Bronchus fibroblast of lung (primary cell): Measurements from ENCODE around the gene CLCC1. TPM values are rescaled to one million over a fixed set of nuclear protein-coding genes. Genes with fewer than 3 reads are reported as not detected.

ENCODE experiments used
- total RNA-seq: library from RNA; depleted of rRNA; stranded (reverse); fragments of >200 nt; gene quantifications from 2 replicates; pipeline ENCODE4 v1.2.3, GENCODE V29; 2015

Gene CLCC1, protein sequence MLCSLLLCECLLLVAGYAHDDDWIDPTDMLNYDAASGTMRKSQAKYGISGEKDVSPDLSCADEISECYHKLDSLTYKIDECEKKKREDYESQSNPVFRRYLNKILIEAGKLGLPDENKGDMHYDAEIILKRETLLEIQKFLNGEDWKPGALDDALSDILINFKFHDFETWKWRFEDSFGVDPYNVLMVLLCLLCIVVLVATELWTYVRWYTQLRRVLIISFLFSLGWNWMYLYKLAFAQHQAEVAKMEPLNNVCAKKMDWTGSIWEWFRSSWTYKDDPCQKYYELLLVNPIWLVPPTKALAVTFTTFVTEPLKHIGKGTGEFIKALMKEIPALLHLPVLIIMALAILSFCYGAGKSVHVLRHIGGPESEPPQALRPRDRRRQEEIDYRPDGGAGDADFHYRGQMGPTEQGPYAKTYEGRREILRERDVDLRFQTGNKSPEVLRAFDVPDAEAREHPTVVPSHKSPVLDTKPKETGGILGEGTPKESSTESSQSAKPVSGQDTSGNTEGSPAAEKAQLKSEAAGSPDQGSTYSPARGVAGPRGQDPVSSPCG
- 14.9 and 17.0 TPM in 2 replicates for total RNA-seq

DNA sequence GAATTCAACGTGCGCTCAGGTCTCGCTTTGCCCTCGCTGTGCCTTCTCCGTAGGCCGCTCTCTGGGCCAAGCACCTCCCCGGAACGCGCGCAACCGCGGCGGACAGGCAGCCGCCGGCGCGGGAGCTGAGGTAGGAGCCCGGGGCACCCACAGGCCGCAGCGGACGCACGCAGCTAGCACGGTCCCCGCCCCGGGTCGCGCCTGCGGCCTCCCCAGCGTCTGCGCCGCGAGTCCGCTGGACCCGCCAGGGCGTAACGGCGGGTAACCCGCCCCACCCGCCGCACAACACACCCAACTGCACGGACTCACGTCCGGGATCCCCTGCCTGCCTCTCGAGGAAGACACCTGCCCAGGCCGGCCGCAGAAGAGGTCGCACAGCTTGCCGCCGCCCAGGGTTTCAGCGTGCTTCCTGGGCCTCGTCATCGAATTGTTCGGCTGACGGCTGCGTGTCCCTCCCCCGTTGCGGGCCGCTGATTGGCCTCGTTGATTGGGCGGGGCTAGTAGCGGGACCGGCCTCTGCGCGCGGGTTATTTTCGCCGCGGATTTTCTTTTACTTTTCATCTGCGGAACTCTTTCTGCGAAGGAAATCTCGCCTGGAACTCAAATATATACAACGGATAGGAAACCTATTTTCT lies at the start of gene CLCC1:
TSS of gene CLCC1 (minus strand) at position 433 of the 635 bp plus-strand sequence. CDS start 13,047 bp downstream, outside the sequence.

Other genes starting within 250 kb of the CLCC1 start
- 31.3 and 38.5 TPM in 2 replicates for gene STXBP3, start 216.8 kb downstream of the CLCC1 start, total RNA-seq
- 0.34 TPM in 1 of 2 replicates, not detected in the other for gene AKNAD1, start 106.4 kb downstream of the CLCC1 start, total RNA-seq
- 43.9 and 49.4 TPM in 2 replicates for gene GPSM2, start 86.5 kb downstream of the CLCC1 start, total RNA-seq
- 7.3 and 8.1 TPM in 2 replicates for gene WDR47, start 78.6 kb upstream of the CLCC1 start, total RNA-seq
- 23.6 and 32.3 TPM in 2 replicates for gene TAF13, start 112.5 kb upstream of the CLCC1 start, total RNA-seq
- 17.4 and 17.7 TPM in 2 replicates for gene TMEM167B, start 127.3 kb upstream of the CLCC1 start, total RNA-seq
- under 0.01 TPM in 1 of 2 replicates, not detected in the other for gene ELAPOR1, start 150.6 kb upstream of the CLCC1 start, total RNA-seq